Caco-2 (cell line): Measurements from ENCODE around the gene EBNA1BP2. TPM values are rescaled to one million over a fixed set of nuclear protein-coding genes. Genes with fewer than 3 reads are reported as not detected.
A peak's percentile ranks its signal among the peaks of the same experiment; 100 is the strongest.
"Not testable (repeated sequence)": the region's sequence is repeated elsewhere in the genome, so short reads cannot be mapped to it uniquely, and the experiment has no call there.

Source experiments
- BruUV-seq: library from RNA; stranded (reverse); fragments of 400-500 nt; replicated peaks from 2 replicates; lab custom pipeline; 2021; lab: Mats Ljungman, UMichigan
- CTCF ChIA-PET: fragments of 300-600 bp; sonication (Branson Sonifier 250); formaldehyde crosslinking; loops from one replicate; lab custom pipeline; 2022; ENCODE audit warnings: antibody characterized with exemption; lab: Charles Lee
- POLR2A ChIA-PET: fragments of 300-600 bp; sonication (Branson Sonifier 250); formaldehyde crosslinking; loops from one replicate; lab custom pipeline; 2022; ENCODE audit warnings: antibody characterized with exemption; lab: Charles Lee
- DNase-seq, 2 experiments: peaks; one replicate each; pipeline versions ENCODE4 v3.0.0 to v3.0.0-alpha.2; 2020 to 2022
- H3K27me3 ChIP-seq: replicated peaks from 2 replicates; pipeline ENCODE4 v1.6.0; 2011; ENCODE audit warnings: low read length; ENCODE audit not compliant: control insufficient read depth, insufficient read depth
- H3K36me3 ChIP-seq: 2 replicates; pipeline ENCODE4 v1.5.1; 2011; ENCODE audit warnings: low read length; ENCODE audit not compliant: control insufficient read depth, insufficient read depth
- H3K4me1 ChIP-seq: fragments of 250-450 bp; sonication (Bioruptor Pico); 2 replicates; pipeline ENCODE4 v1.5.1; 2020; ENCODE audit warnings: mild to moderate bottlenecking
- H3K4me3 ChIP-seq: 2 replicates; pipeline ENCODE4 v1.5.1; 2011; ENCODE audit warnings: low read depth, mild to moderate bottlenecking, control low read depth, low read length
- H3K9me3 ChIP-seq: fragments of 250-450 bp; sonication (Bioruptor Pico); 2 replicates; pipeline ENCODE4 v1.5.1; 2020; ENCODE audit warnings: mild to moderate bottlenecking, moderate library complexity
- H3K27ac Mint-ChIP-seq: one replicate; pipeline ENCODE4 v1.8.0; 2022; ENCODE audit warnings: mixed read lengths; ENCODE audit not compliant: unreplicated experiment
- H3K27me3 Mint-ChIP-seq: one replicate; pipeline ENCODE4 v1.8.0; 2022; ENCODE audit warnings: mixed read lengths; ENCODE audit not compliant: insufficient read depth, unreplicated experiment
- H3K36me3 Mint-ChIP-seq: one replicate; pipeline ENCODE4 v1.8.0; 2022; ENCODE audit warnings: mild to moderate bottlenecking, mixed read lengths; ENCODE audit not compliant: insufficient read depth, unreplicated experiment
- H3K4me1 Mint-ChIP-seq: one replicate; pipeline ENCODE4 v1.8.0; 2022; ENCODE audit warnings: low read depth, mixed read lengths; ENCODE audit not compliant: unreplicated experiment
- H3K4me3 Mint-ChIP-seq: one replicate; pipeline ENCODE4 v1.8.0; 2022; ENCODE audit warnings: mild to moderate bottlenecking, moderate library complexity, mixed read lengths; ENCODE audit not compliant: unreplicated experiment
- H3K9me3 Mint-ChIP-seq: one replicate; pipeline ENCODE4 v1.8.0; 2022; ENCODE audit warnings: mixed read lengths; ENCODE audit not compliant: unreplicated experiment
- intact Hi-C: fragments of 100-400 bp; cut with micrococcal nuclease; formaldehyde crosslinking; loops from one replicate; pipeline ENCODE4 v1.10.0; 2022; ENCODE audit not compliant: unreplicated experiment
- total RNA-seq: library from RNA; stranded (reverse); gene quantifications from 2 replicates; pipeline ENCODE4 v1.2.3, GENCODE V29; 2022
- TF ChIP-seq, protein P1 (sequence below), 2 experiments: fragments of 200-600 bp in 1 of 2; IDR thresholded peaks; 1 replicate in 1 of 2; 2 replicates in 1 of 2; pipeline versions ENCODE4 v1.5.1 to v1.8.0; 2011 to 2022; ENCODE audit warnings: antibody characterized with exemption in 1 of 2, control low read depth in 1 of 2, inconsistent platforms in 1 of 2, low read depth in 1 of 2, low read length in 1 of 2, mild to moderate bottlenecking in 1 of 2, moderate library complexity in 1 of 2; ENCODE audit not compliant: insufficient read depth in 1 of 2, severe bottlenecking in 1 of 2, unreplicated experiment in 1 of 2

Gene EBNA1BP2
- total RNA-seq, 1 experiment from 2014 or later = 56.3 TPM

DNA sequence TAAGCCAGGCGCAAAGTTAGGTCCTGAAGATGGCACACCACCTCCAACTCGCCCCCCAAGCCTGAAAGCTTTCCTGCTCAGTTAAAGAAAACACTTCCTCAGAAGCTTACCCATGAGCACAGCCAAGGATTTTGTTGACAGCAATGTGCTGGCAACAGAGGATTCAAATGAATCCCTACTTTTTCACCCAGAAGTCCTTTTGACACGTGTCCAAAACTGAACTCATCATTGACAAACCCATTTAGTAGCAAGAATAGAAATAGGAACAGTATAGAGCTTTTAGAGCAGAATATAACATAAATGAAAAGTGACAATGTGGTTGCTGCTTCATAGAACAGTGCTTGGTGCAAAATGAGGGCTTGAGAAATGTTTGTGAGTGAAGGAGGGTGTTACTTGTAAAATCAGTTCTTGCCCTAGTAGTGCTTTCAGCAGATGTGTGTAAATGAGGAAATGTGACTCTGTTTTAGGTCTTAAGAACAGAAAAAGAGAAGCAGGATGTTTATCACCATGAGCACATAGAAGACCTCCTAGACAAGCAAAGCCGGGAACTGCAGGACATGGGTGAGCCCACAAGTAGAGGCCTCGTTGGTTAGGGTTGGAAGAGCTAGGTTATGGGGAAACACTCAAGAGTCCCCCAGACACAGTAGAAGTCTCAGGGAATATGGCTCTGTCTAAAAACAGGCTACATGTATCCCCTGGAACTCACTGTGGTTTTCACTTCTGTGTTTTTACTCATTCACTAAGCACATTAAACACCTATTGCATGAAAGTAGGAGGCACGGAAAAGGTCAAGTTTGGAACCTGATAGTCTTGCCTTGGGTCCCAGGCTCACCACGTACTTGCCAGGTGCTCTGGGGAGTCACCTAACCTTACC is 49.1 kb upstream of the EBNA1BP2 start:
- DNase-seq = no peak
- Histone ChIP-seq H3K4me3 (no peak overlapping the region), H3K27me3 (no peaks in the 10 kb centered on the region), H3K36me3 (no peaks in the 10 kb centered on the region), H3K9me3 (no peaks in the 10 kb centered on the region), H3K4me1 (no peaks in the 10 kb centered on the region)
- Mint-ChIP-seq H3K4me1 (no peaks in the 10 kb centered on the region), H3K4me3 (no peak overlapping the region), H3K27me3 (no peaks in the 10 kb centered on the region), H3K9me3 (no peaks in the 10 kb centered on the region), H3K27ac (no peak overlapping the region), H3K36me3 (no peaks in the 10 kb centered on the region)
- BruUV-seq = no TSS peak
- TF ChIP-seq, protein P1, sequence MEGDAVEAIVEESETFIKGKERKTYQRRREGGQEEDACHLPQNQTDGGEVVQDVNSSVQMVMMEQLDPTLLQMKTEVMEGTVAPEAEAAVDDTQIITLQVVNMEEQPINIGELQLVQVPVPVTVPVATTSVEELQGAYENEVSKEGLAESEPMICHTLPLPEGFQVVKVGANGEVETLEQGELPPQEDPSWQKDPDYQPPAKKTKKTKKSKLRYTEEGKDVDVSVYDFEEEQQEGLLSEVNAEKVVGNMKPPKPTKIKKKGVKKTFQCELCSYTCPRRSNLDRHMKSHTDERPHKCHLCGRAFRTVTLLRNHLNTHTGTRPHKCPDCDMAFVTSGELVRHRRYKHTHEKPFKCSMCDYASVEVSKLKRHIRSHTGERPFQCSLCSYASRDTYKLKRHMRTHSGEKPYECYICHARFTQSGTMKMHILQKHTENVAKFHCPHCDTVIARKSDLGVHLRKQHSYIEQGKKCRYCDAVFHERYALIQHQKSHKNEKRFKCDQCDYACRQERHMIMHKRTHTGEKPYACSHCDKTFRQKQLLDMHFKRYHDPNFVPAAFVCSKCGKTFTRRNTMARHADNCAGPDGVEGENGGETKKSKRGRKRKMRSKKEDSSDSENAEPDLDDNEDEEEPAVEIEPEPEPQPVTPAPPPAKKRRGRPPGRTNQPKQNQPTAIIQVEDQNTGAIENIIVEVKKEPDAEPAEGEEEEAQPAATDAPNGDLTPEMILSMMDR (IDR thresholded peaks at IDR 0.05; ENCODE audit: insufficient read depth in 1 of 2, low read depth in 1 of 2, low read length in 1 of 2, severe bottlenecking in 1 of 2, unreplicated experiment in 1 of 2) = no peak
- POLR2A ChIA-PET = no interaction called here
- intact Hi-C loops = no loop called here
- CTCF ChIA-PET = no interaction called here

DNA sequence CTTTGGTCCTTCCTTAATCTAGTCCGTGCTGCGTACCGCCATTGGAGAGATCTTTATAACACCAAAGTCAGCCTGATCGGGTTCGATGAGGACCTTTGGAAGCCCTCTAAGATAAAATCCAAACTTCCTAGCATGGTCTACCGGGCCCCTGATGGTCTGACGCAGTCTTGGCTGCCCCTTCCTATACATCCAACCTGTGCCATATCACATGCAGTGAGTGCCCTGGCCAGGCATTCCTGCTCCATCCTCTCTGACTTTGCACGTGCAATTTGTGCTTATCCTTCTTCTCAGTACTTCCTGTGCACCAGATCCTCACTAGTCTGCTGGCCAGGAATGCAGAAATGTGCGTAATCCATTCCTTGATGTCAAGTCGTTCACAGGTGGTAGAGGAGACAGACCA is 45.7 kb upstream of the EBNA1BP2 start:
- Histone ChIP-seq H3K36me3 (no peaks in the 10 kb centered on the region), H3K27me3 (no peaks in the 10 kb centered on the region), H3K9me3 (no peaks in the 10 kb centered on the region), H3K4me1 (peaks cover 11% of the 10 kb centered on the region), H3K4me3 (no peak overlapping the region)
- BruUV-seq = no TSS peak
- no peak for DNase-seq
- CTCF ChIA-PET = no interaction called here
- H3K27me3 Mint-ChIP-seq = no peaks in the 10 kb centered on the region
- intact Hi-C loops = no loop called here
- H3K9me3 Mint-ChIP-seq = peaks cover 9% of the 10 kb centered on the region
- POLR2A ChIA-PET = no interaction called here
- no peaks in the 10 kb centered on the region for H3K36me3 Mint-ChIP-seq
- H3K27ac Mint-ChIP-seq = no peak overlapping the region
- TF ChIP-seq, protein P1 (IDR thresholded peaks at IDR 0.05; ENCODE audit: insufficient read depth in 1 of 2, low read depth in 1 of 2, low read length in 1 of 2, severe bottlenecking in 1 of 2, unreplicated experiment in 1 of 2) = no peak
- no peak overlapping the region for H3K4me3 Mint-ChIP-seq
- H3K4me1 Mint-ChIP-seq = peaks cover 16% of the 10 kb centered on the region

DNA sequence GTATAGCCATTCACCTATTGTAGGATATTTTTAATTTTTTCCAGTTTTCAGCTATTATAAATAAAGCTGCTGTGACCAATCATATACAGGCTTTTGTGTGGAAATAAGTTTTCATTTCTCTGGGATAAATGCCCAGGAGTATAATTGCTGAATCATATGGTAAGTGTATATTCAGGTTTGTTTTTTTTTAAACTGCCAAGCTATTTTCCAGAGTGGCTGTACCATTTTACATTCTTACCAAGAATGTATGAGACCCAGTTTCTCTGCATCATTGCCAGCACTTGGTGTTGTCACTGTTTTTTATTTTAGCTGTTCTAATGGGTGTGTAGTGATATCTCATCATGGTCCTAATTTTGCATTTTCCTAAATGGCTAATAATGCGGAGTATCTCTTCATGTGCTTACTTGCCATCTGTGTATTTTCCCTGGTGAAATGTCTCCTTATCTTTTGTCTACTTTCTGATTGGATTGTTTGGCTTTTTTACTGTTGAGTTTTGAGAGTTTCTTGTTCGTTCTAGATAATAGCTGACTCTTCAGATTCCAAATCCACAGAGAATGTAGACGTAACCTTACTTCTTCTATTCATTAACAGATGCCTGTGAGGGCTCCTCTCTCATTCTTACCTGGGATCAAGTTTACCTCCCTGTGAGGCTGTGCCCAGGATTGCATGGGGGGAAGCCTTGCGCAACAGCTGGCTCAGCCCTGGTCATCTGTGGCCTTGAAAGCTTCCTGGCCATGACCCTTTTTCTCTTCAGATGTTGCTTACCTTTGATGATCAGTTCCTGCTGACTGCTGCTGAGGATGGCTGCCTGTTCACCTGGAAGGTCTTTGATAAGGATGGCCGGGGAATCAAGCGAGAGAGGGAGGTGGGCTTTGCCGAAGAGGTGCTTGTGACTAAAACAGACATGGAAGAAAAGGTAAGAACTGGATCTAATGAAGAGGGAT is 42.7 kb upstream of the EBNA1BP2 start:
- intact Hi-C loops = no loop called here
- no peaks in the 10 kb centered on the region for H3K27me3 ChIP-seq
- Mint-ChIP-seq H3K27ac (no peak overlapping the region), H3K4me1 (peaks cover 16% of the 10 kb centered on the region), H3K4me3 (no peak overlapping the region), H3K9me3 (peaks cover 9% of the 10 kb centered on the region), H3K36me3 (peaks cover 8% of the 10 kb centered on the region), H3K27me3 (no peaks in the 10 kb centered on the region)
- BruUV-seq = no TSS peak
- H3K4me3 ChIP-seq = no peak overlapping the region
- H3K4me1 ChIP-seq = peaks cover 11% of the 10 kb centered on the region
- POLR2A ChIA-PET = interaction anchor here (1.1 kb wide), 1 partner anchor 8 kb away, joined by 6 read pairs; no protein-coding TSS in a partner anchor
- CTCF ChIA-PET = interaction anchor here (0.5 kb wide), 1 partner anchor 28 kb away, joined by 5 read pairs; no protein-coding TSS in a partner anchor
- peak in 1 of 2 experiments; percentile 13 for DNase-seq
- no peaks in the 10 kb centered on the region for H3K36me3 ChIP-seq
- no peaks in the 10 kb centered on the region for H3K9me3 ChIP-seq
- TF ChIP-seq, protein P1 (IDR thresholded peaks at IDR 0.05; ENCODE audit: insufficient read depth in 1 of 2, low read depth in 1 of 2, low read length in 1 of 2, severe bottlenecking in 1 of 2, unreplicated experiment in 1 of 2) = no peak

DNA sequence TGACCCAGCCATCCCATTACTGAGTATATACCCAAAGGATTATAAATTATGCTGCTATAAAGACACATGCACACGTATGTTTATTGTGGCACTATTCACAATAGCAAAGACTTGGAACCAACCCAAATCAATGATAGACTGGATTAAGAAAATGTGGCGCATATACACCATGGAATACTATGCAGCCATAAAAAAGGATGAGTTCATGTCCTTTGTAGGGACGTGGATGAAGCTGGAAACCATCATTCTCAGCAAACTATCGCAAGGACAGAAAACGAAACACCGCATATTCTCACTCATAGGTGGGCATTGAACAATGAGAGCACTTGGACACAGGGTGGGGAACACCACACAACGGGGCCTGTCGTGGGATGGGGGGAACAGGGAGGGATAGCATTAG is 36.2 kb upstream of the EBNA1BP2 start:
- BruUV-seq, POLR2A ChIA-PET, intact Hi-C loops: not testable (repeated sequence)

More for the DNA sequence above, 36.2 kb upstream of the EBNA1BP2 start:
- H3K4me3 ChIP-seq, H3K27me3 ChIP-seq, H3K27ac Mint-ChIP-seq, H3K4me1 Mint-ChIP-seq, DNase-seq, H3K27me3 Mint-ChIP-seq, H3K36me3 ChIP-seq, CTCF ChIA-PET, H3K4me3 Mint-ChIP-seq, H3K9me3 Mint-ChIP-seq: not testable (repeated sequence)
- peaks cover 22% of the 10 kb centered on the region for H3K36me3 Mint-ChIP-seq
- H3K9me3 ChIP-seq = peaks cover 24% of the 10 kb centered on the region
- H3K4me1 ChIP-seq = peaks cover 32% of the 10 kb centered on the region
